Progenitor cell of endocrine pancreas (in vitro differentiated cells): ENCODE results near the gene PRAMEF13. TPM values are rescaled to one million over a fixed set of nuclear protein-coding genes. Genes with fewer than 3 reads are reported as not detected.
"Not testable (repeated sequence)": the region's sequence is repeated elsewhere in the genome, so short reads cannot be mapped to it uniquely, and the experiment has no call there.

Experiments
- DNase-seq: peaks from one replicate; pipeline ENCODE4 v3.0.0; 2021; ENCODE audit warnings: low spot score; ENCODE audit not compliant: unreplicated experiment
- H3K27ac Mint-ChIP-seq: 2 replicates; pipeline ENCODE4 v1.8.0; 2021; ENCODE audit warnings: mild to moderate bottlenecking, moderate library complexity, mixed read lengths
- H3K27me3 Mint-ChIP-seq: 2 replicates; pipeline ENCODE4 v1.8.0; 2021; ENCODE audit warnings: mixed read lengths
- H3K36me3 Mint-ChIP-seq: 2 replicates; pipeline ENCODE4 v1.8.0; 2022; ENCODE audit warnings: mixed read lengths; ENCODE audit not compliant: insufficient read depth
- H3K4me1 Mint-ChIP-seq: 2 replicates; pipeline ENCODE4 v1.8.0; 2021; ENCODE audit warnings: low read depth, mixed read lengths
- H3K4me3 Mint-ChIP-seq: 2 replicates; pipeline ENCODE4 v1.8.0; 2021; ENCODE audit warnings: low read depth, mild to moderate bottlenecking, moderate library complexity, mixed read lengths
- H3K9me3 Mint-ChIP-seq: 2 replicates; pipeline ENCODE4 v1.8.0; 2021; ENCODE audit warnings: low read depth, mixed read lengths
- total RNA-seq: library from RNA; stranded (reverse); gene quantifications from 2 replicates; pipeline ENCODE4 v1.2.1, GENCODE V29; 2021
- TF ChIP-seq, protein P1 (sequence below): fragments of 200-600 bp; sonication (generic); IDR thresholded peaks from one replicate; pipeline ENCODE4 v1.5.0; 2021; ENCODE audit warnings: antibody characterized with exemption, mild to moderate bottlenecking; ENCODE audit not compliant: unreplicated experiment

The PRAMEF13 gene
- total RNA-seq, 1 donor from 2014 or later = not detected

DNA sequence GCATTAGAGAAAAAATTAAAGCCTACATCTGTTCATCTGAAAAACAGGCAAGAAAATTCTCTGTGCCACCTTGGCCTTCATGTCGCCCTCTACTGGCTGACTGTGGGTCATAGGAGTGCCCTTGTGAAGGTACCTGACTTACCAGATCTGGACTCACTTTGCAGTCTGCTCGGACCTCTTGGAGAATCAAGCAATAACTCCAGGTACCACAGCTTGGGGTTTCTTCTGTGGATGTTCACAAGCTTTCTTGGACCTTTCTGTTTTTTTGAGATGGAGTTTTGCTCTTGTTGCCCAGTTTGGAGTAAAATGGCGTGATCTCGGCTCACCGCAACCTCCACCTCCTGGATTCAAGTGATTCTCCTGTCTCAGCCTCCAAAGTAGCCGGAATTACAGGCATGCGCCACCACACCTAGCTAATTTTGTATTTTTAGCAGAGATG, 27.2 kb upstream of the PRAMEF13 start:
- peak; percentile 0 for DNase-seq
- TF ChIP-seq, protein P1, sequence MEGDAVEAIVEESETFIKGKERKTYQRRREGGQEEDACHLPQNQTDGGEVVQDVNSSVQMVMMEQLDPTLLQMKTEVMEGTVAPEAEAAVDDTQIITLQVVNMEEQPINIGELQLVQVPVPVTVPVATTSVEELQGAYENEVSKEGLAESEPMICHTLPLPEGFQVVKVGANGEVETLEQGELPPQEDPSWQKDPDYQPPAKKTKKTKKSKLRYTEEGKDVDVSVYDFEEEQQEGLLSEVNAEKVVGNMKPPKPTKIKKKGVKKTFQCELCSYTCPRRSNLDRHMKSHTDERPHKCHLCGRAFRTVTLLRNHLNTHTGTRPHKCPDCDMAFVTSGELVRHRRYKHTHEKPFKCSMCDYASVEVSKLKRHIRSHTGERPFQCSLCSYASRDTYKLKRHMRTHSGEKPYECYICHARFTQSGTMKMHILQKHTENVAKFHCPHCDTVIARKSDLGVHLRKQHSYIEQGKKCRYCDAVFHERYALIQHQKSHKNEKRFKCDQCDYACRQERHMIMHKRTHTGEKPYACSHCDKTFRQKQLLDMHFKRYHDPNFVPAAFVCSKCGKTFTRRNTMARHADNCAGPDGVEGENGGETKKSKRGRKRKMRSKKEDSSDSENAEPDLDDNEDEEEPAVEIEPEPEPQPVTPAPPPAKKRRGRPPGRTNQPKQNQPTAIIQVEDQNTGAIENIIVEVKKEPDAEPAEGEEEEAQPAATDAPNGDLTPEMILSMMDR = no peak
- no peak overlapping the region for H3K4me3 Mint-ChIP-seq
- no peaks in the 10 kb centered on the region for H3K27me3 Mint-ChIP-seq
- peaks cover 51% of the 10 kb centered on the region for H3K9me3 Mint-ChIP-seq
- no peak overlapping the region for H3K27ac Mint-ChIP-seq
- H3K4me1 Mint-ChIP-seq = no peaks in the 10 kb centered on the region
- H3K36me3 Mint-ChIP-seq = peaks cover 4% of the 10 kb centered on the region

DNA sequence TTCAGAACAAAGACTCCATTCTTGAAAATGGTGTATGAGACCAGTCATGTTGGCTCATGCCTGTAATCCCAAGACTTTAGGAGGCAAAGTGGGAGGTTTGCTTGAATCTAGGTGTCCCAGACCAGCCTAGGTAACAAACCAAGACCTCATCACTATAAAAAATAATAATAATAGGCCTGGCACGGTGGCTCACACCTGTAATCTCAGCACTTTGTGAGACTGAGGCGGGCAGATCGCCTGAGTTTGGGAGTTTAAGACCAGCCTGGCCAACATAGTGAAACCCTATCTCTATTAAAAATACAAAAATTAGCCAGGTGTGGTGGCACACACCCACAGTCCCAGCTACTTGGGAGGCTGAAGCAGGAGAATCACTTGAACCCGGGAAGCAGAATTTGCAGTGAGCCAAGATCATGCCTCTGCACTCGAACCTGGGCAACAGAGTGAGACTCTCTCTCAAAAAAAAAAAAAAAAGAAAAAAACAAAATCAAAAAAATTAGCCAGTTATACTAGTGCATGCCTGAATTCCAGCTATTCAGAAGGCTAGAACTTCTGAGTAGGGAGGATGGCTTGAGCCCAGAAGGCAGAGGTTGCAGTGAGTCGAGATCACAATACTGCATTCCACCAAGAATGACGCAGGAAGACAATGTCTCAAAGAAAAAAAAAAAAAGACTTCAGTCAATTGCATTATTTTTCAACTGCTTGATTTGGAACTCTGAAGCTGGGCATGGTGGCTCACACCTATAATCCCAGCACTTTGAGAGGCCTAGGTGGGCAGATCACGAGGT, 26.3 kb upstream of the PRAMEF13 start:
- not testable (repeated sequence) for H3K27ac Mint-ChIP-seq, H3K27me3 Mint-ChIP-seq, H3K4me1 Mint-ChIP-seq, H3K36me3 Mint-ChIP-seq, DNase-seq, H3K4me3 Mint-ChIP-seq
- H3K9me3 Mint-ChIP-seq = peaks cover 49% of the 10 kb centered on the region

DNA sequence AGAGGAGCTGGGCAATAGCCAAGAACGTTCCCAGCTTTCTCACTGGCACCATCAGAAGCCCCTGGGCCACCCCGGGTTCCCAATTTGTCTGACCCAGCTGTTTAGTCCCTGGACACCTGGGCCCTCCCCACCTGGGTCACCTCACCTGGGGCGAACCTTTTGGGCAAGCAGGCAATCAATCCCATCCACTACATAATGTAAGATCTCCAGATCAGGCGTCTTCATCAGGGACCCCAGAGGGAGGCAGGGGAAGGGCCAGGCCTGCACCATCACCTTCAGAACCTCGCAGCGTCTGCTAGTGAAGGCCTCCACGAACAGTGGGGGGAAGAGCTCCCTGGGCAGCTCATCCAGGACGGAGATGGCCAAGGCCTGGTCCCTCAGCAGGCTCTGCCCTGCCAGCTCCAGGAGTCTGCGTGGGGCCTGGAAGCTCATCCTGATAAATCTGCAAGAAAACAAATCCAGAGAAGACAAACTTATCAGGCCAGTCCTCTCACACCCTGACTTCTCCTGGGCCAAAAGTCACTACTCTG, 24.5 kb upstream of the PRAMEF13 start, which contains the start of gene PRAMEF18:
Gene PRAMEF18, minus strand, starts transcription at position 480 of the 530 bp plus-strand sequence. Its CDS starts 48 bp downstream, at position 432.
- DNase-seq = peak; percentile 3
- not testable (repeated sequence) for H3K27ac Mint-ChIP-seq, H3K4me1 Mint-ChIP-seq, H3K27me3 Mint-ChIP-seq, H3K4me3 Mint-ChIP-seq, H3K36me3 Mint-ChIP-seq
- peaks cover 36% of the 10 kb centered on the region for H3K9me3 Mint-ChIP-seq

DNA sequence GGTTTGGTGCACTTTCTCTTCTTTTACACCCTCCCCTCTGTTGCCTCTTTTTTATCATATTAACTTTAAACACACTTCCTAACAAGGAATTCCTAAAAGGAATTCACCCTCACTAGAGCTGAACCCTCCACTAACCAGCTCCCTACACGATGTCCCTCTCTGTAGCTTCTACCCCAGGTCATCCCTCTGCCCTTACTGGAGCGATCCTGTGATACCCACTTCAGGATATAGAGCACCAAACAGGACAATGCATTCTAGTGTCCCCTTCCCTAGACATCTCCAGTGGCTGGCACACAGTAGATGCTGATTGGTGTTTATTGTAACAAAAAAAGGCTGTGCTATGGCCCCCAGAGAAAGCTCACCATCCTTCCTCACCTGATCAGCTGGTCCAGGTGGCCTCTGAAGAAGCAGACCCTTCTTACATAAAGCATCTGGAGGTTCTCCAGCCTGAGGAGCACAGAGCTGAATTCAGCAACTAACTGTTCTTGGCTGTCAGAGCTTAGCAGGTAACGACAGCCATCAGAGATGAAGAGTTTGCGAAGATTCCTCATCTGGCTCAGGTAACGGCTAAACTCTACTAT, 23.4 kb upstream of the PRAMEF13 start:
- no peak overlapping the region for H3K4me3 Mint-ChIP-seq
- no peaks in the 10 kb centered on the region for H3K27me3 Mint-ChIP-seq
- H3K9me3 Mint-ChIP-seq = peaks cover 29% of the 10 kb centered on the region
- TF ChIP-seq, protein P1 = no peak
- DNase-seq = peak; percentile 5
- no peaks in the 10 kb centered on the region for H3K4me1 Mint-ChIP-seq
- H3K27ac Mint-ChIP-seq = no peak overlapping the region
- peaks cover 1% of the 10 kb centered on the region for H3K36me3 Mint-ChIP-seq

DNA sequence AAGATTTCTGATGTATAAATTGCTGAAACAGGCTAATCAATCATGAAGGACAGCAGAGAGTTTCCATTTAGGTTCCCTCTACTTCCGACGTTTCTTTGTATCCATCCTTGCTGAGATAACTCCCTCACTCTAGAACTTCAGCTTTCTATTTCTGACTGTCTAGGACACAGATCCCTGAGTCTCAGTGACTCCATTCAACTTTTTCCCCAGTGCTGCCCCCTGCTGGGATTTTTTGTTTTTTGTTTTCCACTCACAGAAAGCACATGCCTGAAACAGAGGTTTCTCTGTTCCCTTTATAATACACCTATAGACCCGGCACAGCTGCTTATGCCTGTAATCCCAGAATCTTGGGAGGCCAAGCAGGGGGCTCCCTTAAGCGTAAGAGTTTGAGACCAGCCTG, 21.6 kb upstream of the PRAMEF13 start:
- not testable (repeated sequence) for H3K4me3 Mint-ChIP-seq, H3K36me3 Mint-ChIP-seq, H3K27me3 Mint-ChIP-seq, DNase-seq, H3K4me1 Mint-ChIP-seq, H3K27ac Mint-ChIP-seq
- H3K9me3 Mint-ChIP-seq = peaks cover 17% of the 10 kb centered on the region

DNA sequence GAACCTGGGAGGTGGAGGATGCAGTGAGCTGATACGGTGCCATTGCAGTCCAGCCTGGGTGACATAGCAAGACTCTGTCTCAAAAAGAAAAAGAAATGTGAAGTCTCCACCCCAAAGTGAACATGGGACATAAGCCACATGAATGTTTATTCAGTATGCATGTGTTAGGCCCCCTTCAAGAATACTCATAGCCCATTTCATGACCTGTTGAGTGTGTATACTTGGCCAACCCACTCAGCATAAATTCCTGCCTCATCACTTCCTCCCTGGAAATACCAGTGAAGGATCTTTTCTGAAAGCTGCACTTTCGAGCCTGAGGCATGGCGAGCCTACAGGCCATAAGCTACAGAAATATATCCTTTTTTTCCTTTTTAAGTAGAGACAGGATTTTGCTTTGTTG, 18.0 kb upstream of the PRAMEF13 start:
- H3K9me3 Mint-ChIP-seq, DNase-seq, H3K27me3 Mint-ChIP-seq, H3K4me1 Mint-ChIP-seq, H3K27ac Mint-ChIP-seq, H3K4me3 Mint-ChIP-seq, H3K36me3 Mint-ChIP-seq: not testable (repeated sequence)

DNA sequence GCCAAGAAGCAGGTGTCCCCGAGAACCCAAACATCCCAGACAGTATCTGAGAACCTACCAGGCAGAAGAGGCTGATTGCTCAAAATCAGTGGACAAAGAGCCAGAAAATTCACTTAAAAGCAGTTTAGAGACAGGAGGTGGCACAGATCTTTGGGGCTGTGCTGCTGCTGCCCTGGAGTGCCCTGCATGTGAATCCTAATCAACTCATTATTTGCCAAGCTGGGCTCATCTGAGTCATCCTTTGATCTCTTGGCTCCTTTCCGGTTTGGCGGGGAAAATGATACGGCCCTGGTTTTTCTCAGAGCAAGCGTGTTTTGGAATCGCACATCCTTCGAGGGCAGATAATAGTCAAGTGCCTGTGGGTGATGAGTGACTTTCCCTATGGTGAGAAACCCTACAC, 15.4 kb upstream of the PRAMEF13 start:
- H3K27ac Mint-ChIP-seq, H3K4me3 Mint-ChIP-seq, H3K9me3 Mint-ChIP-seq, DNase-seq, H3K27me3 Mint-ChIP-seq, H3K4me1 Mint-ChIP-seq, H3K36me3 Mint-ChIP-seq: not testable (repeated sequence)

DNA sequence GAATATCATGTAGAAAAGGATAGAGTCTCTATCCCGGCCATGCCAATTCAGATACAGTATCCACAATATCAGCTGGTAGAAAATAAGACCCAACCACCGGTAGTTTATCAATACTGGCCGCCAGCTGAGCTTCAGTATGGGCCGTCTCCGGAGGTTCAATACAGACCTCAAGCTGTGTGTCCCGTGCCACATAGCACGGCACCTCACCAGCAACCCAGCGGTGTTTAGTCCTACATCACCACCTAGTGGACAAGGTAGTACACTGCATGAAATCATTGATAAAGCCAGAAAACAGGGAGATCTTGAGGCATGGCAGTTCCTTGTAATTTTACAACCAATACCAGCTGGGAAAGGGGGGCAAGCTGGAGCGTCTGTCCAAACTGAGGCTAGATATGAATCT, 7.5 kb upstream of the PRAMEF13 start:
- H3K36me3 Mint-ChIP-seq, H3K4me1 Mint-ChIP-seq, H3K9me3 Mint-ChIP-seq, DNase-seq, H3K27ac Mint-ChIP-seq, H3K27me3 Mint-ChIP-seq, H3K4me3 Mint-ChIP-seq: not testable (repeated sequence)

DNA sequence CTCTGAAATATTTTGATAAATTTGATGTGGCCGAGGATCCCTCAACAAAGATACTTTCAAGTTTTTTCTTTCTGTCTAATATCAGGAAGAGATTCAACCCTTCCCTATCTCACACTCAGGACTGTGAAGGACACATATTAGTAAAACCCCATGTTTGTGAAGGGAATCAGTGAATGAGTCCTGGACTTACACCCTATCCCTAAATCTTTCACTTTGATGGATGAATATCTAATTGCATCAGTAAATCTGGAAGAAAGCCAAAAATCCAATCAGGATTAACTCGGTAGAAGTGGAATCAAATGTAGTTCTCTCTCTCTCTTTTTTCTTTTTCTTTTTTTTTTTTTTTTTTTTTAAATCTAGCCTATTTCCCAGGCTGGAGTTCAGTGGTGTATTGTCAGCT, 29.7 kb downstream of the PRAMEF13 start, which contains the start of gene PRAMEF9:
Gene PRAMEF9, plus strand, starts transcription at position 301 of the 400 bp plus-strand sequence. CDS start 3,433 bp downstream, outside the sequence.
- not testable (repeated sequence) for H3K4me3 Mint-ChIP-seq, H3K9me3 Mint-ChIP-seq, H3K27ac Mint-ChIP-seq, H3K4me1 Mint-ChIP-seq, DNase-seq, H3K27me3 Mint-ChIP-seq, H3K36me3 Mint-ChIP-seq

DNA sequence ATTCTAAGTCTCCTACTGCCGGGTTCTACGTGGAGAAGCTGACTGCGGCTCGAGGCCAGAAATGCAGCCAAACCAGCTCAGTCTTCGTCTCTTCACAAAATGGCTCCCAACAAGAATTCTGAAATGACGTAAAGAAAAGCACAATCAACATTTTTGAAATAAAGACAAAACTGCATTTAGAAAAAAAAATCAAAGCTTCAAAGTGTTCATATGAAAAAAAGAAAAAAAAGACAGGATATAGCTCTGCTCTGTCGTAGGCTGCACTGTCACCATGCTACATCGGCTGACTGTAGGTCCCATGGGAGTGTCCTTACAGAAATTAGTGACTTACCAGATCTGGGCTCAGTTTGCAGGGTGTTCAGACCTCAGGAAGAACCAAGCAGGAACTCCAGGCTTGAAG, 35.7 kb downstream of the PRAMEF13 start, which contains the start of gene HNRNPCL4:
Gene HNRNPCL4, minus strand, starts transcription at position 101 of the 400 bp plus-strand sequence. CDS start 164 bp downstream, outside the sequence.
- H3K36me3 Mint-ChIP-seq, H3K4me1 Mint-ChIP-seq, DNase-seq, H3K9me3 Mint-ChIP-seq, H3K27ac Mint-ChIP-seq, H3K4me3 Mint-ChIP-seq, H3K27me3 Mint-ChIP-seq: not testable (repeated sequence)

DNA sequence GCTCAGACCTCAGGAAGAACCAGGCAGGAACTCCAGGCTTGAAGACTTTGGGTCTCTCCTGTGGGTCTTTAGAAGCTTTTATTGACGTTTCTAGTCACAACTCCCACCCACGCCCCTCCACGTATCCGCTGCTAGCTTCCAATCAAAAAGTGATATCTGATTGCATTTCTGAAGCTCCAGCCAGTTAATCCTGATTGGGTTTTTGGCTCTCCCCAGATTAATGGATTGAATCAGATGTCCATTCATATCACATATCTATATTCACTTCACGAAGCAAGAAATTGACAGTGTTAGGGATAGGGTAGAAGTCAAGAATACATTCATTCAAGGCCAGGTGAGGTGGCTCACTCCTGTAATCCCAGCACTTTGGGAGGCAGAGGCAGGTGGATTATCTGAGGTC, 45.3 kb downstream of the PRAMEF13 start, which contains the start of gene PRAMEF26:
Gene PRAMEF26, minus strand, starts transcription at position 101 of the 400 bp plus-strand sequence. CDS start 2,914 bp downstream, outside the sequence.
- H3K27me3 Mint-ChIP-seq, H3K9me3 Mint-ChIP-seq, H3K36me3 Mint-ChIP-seq, H3K4me1 Mint-ChIP-seq, H3K27ac Mint-ChIP-seq, H3K4me3 Mint-ChIP-seq, DNase-seq: not testable (repeated sequence)
